GM21423 (cell line): ENCODE measurements around the gene AHSP.
"Not testable (repeated sequence)": the region's sequence is repeated elsewhere in the genome, so short reads cannot be mapped to it uniquely, and the experiment has no call there.

Experiments used
- ATAC-seq: cut with Tn5 transposase; IDR thresholded peaks from one replicate; pipeline ENCODE4 v1.9.1; 2021; ENCODE audit warnings: mild to moderate bottlenecking, moderate library complexity; ENCODE audit not compliant: unreplicated experiment

The AHSP gene

DNA sequence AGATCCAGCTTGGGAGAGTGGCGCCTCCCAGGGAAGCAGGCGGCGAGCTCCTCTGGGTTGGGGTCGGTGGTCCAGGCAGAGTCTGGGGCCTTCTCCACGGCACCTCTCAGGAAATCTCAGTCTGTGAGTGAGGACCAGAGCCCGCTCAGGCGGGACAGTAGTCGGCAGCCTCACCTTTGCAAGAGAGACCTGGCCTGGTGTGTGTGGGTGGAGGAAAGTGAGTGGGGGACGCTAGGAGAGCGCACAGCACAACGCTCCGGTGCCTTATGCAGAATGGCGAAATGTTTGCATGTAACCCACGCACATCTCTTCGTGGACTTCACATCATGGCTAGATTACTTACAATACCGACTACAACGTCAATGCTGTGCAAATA, 2.2 kb downstream of the AHSP start:
- no peak for ATAC-seq

DNA sequence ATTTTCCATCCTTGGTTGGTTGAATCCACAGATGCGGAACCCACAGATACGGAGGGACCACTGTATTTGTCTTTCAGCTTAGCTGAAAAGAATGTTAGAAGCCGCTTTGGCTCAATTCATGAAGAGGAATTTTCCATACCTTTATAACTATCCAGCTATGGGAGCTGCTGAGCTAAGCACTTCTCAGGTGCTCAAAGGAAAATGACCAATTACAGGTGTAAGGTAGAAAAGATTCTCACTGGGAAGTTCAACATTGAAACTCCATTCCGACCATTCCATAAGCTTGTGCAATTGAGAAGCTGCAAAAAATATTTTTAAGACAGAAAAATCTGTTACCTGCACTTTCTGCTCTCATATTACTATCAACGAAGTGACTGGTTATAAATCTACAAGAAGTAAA, 2.7 kb downstream of the AHSP start:
- ATAC-seq = no peak

DNA sequence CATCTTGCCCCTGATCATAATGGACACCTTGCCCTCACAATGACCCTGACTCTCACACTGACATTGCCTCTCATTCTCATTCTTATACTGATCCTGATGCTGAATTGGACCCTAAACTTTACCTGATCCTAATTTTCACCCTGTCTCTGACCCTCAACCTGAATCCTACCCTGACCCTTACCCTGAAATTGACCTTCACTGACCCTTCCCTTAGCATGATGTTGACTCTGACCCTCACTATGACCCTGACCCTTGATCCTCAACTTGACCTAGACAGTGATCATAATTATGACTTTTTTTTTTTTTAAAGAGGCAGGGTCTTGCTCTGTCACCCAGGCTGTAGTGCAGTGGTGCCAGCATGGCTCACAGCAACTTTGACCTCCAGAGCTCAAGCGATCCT, 3.4 kb downstream of the AHSP start:
- no peak for ATAC-seq

DNA sequence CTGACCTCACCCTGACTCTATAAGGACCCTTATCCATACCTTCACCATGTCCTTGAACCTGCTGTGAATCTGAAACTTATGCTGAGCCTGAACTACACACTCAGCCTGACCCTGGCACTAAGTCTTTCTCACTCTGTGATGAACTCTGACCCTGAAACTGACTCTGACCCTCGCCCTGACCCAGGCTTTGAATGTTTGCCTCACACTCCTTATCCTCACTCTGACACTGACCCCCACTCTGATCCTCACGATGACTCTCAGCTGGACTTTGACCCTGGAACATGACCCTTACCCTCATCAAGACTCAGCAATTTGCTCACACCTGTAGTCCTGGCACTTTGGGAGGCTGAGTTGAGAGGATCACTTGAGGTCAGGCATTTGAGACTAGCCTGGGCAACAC, 4.4 kb downstream of the AHSP start:
- ATAC-seq = no peak

DNA sequence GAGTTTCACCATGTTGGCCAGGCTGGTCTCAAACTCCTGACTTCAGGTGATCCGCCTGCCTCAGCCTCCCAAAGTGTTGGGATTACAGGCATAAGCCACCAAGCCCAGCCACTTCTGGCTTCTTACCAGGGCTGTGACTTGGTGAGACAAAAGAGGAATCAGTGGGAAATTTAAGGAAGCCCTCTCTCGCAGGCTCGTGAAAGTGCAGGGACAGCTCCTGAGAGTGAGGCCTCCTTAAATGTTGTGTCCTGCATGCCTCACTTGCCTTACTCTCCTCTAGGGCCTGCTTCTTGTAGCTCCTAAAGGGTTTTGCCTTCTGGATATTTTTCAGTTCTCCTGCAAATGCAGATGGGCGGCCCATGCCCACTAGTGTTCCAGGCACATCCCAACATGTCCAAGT, 5.2 kb downstream of the AHSP start:
- no peak for ATAC-seq

DNA sequence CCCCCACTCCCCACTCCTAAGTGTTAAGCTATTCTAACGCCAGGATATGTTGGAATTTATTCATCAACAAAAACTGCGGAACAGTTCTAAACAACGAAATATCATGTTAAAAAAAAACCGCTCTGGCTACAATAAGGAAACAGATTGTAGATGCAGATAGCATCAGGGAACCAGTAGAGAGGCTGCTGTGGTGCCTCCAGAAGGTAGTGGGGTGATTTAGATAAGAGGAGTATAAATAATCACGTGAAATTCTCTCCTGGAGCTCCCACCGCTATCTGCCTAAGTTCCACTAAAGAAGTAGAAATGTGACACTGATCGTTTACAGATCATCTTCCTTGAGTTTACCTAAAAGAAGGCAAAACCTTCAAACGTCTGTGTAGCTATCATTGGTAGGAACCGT, 8.0 kb downstream of the AHSP start:
- no peak for ATAC-seq

DNA sequence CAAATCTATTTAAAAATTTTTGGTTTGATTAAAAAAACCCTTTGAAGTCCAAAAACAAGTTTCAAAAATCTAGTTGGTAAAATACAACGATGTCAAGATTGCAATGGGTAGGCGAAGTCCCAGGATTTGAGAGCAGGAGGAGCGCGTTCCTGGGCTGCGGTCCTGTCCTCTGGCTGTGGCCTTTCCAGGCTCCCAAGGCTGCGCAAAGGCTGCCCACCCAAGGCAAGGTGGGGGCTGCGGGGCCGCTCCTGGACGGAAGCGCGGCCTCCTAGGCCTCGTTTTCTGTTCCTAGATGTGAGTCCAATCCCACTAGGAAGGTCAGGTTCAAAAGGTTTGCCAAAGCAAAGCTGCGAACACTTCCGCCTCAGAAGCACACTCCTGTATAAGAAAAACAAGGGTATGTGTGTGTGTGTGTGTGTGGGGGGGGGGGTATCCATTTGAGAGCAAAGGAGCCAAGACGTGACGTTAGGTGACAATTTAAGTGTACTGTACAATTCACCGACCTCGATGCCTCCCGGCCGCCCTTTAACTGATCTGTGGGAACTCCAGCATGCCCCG, 9.2 kb downstream of the AHSP start:
- ATAC-seq = no peak

DNA sequence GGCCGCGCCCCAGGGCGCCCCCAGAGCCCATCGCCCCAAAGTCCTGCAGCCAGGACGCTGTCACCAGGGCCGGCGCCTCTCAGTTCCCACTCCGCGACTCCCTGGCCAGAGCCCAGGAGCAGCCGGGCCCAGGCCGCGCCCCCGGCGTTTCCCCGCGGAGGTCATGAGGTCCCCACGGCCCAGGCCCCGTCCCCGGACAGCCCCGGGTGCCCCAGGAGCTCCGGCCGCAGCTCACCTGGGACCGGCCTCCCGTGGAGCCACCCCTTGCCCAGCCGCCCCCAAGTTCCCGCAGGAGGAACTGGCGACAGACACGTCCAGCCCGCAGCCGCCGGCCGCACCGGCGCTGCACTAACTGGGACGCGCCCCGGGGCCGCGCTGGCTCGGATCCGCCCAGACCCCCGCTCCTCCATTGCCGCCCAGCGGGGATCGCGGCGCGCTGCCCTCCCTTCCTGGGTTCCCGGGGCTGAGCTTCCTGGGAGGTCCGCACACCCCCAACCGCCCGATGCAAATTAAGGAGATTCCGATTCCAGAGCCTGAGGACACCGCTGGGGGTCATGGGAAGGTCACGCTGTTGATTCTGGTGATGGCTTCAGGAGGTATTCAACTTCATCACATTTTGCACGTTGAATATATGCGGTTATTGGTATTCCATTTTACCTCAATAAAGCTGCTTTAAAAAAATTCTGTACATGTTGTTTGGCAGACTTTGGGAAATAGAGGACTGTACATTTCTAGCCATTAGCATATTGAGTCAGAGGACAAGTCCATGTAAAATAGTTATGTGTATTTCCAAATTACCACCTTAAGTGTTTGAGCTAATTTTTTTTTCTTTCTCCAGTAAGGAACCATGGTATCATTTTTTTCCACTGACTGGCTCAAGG, 9.9 kb downstream of the AHSP start:
- ATAC-seq = no peak

DNA sequence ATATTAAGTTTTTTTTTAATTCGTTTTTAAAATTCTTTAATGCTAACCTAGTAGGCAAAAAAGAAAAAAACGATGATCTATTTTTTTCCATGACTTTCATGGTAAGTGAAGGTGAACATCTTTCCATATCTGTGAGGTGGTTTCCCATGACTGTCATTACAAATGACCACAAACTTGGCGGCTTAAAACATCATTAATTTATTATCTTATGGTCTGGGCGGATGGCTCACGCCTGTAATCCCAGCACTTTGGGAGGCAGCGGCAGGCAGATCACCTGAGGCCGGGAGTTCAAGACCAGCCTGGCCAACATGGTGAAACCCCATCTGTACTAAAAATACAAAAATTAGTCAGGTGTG, 10.5 kb downstream of the AHSP start:
- not testable (repeated sequence) for ATAC-seq

DNA sequence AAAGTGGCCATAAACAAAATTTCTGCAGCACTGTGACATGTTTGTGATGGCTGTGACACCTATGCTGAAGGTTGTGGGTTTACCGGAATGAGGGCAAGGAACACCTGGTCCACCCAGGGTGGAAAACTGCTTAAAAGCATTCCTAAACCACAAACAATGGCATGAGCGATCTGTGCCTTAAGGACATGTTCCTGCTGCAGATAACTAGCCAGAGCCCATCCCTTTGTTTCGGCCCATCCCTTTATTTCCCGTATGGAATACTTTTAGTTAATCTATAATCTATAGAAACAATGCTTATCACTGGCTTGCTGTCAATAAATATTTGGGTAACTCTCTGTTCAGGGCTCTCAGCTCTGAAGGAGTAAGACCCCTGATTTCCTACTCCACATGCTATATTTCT, 12.1 kb downstream of the AHSP start:
- ATAC-seq = not testable (repeated sequence)

DNA sequence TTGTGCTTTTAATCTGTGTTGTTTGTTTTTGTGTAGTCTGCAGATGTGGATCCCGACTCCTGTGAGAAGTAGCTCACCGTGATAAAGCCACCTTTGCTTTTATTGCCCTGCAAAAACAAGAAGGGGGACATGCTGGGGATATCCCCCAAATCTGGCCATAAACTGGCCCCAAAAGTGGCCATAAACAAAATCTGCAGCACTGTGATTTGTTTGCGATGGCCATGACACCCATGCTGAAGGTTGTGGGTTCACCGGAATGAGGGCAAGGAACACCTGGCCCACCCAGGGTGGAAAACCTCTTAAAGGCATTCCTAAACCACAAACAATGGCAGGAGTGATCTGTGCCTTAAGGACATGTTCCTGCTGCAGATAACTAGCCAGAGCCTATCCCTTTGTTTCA, 15.1 kb downstream of the AHSP start:
- no peak for ATAC-seq

DNA sequence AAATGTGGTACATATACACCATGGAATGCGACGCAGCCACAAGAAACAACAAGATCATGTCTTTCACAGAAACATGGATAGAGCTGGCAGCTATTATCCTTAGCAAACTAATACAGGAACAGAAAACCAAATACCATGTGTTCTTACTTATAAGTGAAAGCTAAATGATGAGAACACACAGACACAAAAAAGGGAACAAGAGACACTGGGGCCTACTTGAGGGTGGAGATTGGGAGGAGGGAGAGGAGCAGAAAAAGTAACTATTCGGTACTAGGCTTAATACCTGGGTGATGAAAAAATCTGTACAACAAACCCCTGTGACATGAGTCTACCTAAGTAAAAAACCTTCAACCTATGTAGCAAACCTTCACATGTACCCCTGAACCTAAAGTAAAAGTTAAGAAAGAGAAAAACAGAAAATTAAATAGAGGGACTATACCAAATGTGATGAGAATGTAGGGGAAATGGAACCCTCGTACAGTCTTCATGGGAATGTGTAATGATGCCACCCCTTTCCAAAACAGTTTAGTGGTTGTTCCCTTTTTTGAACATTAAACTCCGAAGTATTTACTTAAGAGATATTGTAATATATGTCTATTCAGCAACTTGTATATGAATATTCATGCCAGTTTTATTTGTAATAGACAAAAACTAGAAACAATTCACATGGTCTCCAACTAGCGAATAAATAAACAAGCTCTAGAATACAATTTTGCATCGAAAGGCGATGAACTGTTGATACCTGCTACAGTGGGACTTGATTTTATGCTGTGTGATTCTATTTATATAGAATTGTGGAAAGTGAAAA, 33.9 kb downstream of the AHSP start:
- ATAC-seq = no peak

DNA sequence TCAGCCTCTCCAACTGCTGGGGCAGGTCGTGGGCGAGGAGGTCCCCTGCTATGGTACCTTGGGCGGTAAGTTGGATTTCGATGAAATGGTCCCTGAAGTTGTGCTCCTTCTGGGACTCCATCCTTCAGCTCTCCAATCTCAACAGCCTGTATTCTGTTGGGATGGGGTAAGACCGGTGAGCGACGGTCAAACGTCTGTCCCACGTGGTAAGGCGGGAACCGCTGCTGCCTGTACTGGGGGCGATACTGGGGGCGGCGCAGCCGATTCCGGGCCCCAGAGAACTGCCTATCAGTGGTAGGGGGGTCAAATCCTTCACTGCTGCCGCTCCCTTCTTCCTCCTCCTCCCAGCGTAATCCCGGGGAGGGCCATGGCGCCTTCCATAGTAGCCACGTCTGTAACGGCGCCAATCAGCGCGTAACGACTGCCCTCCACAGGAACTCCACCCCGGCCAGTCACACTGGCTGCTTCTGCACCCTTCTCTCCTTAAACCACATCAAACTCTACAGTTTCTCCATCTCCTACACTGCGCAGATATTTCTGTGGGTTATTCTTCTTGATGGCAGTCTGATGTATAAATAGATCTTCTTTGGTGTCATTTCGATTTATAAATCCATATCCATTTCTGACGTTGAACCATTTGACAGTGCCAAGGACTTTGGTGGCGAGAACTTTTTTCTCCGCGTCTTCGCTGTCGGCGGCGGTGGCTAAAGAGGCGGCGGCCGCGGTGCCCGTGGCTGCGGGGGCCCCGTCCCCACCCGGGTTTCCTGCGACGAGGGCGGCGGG, 41.1 kb downstream of the AHSP start:
- no peak for ATAC-seq

DNA sequence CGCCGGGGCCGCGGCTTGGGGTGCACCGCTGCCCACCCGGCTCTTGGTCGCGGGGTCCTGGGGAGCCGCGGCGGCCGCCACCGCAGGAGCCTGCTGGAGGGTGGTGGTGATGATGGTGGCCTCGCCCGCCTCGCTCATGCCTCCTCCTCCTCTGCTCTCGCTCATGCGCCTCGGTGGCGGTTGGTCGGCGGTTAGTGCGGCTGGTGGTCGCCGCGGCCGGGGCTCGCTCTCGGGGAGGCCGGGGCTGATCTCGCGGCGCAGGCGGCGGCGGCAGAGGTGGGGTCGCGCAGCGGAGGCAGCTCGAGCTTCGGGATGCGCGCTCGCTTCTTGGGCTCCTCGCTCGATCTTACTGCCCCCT, 41.6 kb downstream of the AHSP start:
- ATAC-seq = no peak

DNA sequence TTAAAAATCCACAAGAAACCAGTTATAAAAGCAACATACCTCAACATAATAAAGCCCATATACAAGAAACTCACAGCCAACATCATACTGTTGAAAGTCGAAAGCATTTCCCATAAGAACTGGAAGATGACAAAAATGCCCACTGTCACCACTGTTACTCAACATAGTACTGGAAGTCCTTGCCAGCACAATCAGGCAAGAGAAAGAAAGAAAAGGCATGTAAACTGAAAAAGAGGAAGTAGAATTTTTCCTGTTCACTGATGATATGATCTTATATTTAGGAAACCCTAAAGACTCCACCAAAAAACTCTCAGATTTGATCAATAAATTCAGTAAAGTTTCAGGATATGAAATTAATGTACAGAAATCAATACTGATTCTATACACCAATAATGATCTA, 45.1 kb downstream of the AHSP start:
- no peak for ATAC-seq

DNA sequence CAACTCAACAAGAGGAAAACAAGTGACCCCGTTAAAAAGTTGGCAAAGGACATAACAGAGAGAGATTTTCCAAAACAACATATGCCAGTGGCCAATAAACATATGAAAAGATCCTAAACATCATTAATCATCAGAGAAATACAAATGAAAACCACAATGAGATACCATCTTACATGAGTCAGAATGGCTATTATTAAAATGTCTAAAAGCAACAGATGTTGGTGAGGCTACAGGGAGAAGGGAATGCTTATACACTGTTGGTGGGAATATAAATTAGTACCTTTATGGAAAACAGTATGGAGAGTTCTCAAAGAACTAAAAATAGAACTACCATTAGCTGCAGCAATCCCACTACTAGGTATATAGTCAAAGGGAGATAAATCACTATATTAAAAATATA, 46.5 kb downstream of the AHSP start:
- ATAC-seq = not testable (repeated sequence)

DNA sequence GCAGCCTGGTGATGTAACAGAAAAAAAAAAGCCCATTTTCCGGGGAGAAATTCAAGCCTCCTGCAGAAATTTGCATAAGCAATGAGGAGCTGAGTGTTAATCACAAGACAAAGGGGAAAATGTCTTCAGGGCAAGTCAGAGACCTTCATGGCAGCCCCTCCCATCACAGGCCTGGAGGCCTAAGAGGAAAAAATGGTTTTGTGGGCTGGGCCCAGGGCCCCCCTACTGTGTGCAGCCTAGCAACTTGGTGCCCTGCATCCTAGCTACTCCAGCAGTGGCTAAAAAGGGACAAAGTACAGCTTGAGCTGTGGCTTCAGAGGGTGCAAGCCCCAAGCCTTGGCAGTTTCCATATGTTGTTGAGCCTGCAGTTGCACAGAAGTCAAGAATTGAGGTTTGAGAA, 49.7 kb downstream of the AHSP start:
- no peak for ATAC-seq
